Lower lobe of right lung (tissue), 2 donors: ENCODE data around the gene LRP5. TPM values are rescaled to one million over a fixed set of nuclear protein-coding genes. Genes with fewer than 3 reads are reported as not detected.

ENCODE experiments used
- ATAC-seq, 2 donors: fragments of 200-7000 bp; cut with Tn5 transposase; one replicate each; pipeline ENCODE4 v1.9.1; 2020 to 2022; ENCODE audit warnings: mild to moderate bottlenecking in 2 of 2, moderate library complexity in 2 of 2
- DNase-seq: peaks from one replicate; pipeline ENCODE4 v3.0.0-alpha.2; 2020
- H3K27ac ChIP-seq: fragments of 200-600 bp; one replicate; pipeline ENCODE4 v1.8.0; 2022
- H3K27me3 ChIP-seq: fragments of 200-600 bp; one replicate; pipeline ENCODE4 v1.8.0; 2022; ENCODE audit warnings: low read depth
- H3K36me3 ChIP-seq: fragments of 200-600 bp; one replicate; pipeline ENCODE4 v1.8.0; 2022; ENCODE audit warnings: mild to moderate bottlenecking
- H3K4me1 ChIP-seq: fragments of 200-600 bp; one replicate; pipeline ENCODE4 v1.8.0; 2022
- H3K4me3 ChIP-seq: fragments of 200-600 bp; one replicate; pipeline ENCODE4 v1.8.0; 2022; ENCODE audit warnings: mild to moderate bottlenecking
- H3K9me3 ChIP-seq: fragments of 200-600 bp; one replicate; pipeline ENCODE4 v1.8.0; 2022
- intact Hi-C: fragments of 100-400 bp; cut with DNase I; formaldehyde crosslinking; loops from one replicate; pipeline ENCODE4 v1.11.0; 2022
- total RNA-seq: library from RNA; stranded (reverse); fragmentation: NEBNext Ultra II Directional; extraction: Animal tissue kit (Norgen Biotek cat#: 25700); gene quantifications from one replicate; pipeline ENCODE4 v1.2.1, GENCODE V29; 2021
- TF ChIP-seq, protein P1 (sequence below): fragments of 200-600 bp; IDR thresholded peaks from one replicate; pipeline ENCODE4 v1.8.0; 2022; ENCODE audit warnings: antibody characterized with exemption, mild to moderate bottlenecking
- donor health status: DM: no; HTN: yes; CAD: no; lungs with severe emphysema.

Gene LRP5
- total RNA-seq, 1 donor from 2014 or later = 66.1 TPM

DNA sequence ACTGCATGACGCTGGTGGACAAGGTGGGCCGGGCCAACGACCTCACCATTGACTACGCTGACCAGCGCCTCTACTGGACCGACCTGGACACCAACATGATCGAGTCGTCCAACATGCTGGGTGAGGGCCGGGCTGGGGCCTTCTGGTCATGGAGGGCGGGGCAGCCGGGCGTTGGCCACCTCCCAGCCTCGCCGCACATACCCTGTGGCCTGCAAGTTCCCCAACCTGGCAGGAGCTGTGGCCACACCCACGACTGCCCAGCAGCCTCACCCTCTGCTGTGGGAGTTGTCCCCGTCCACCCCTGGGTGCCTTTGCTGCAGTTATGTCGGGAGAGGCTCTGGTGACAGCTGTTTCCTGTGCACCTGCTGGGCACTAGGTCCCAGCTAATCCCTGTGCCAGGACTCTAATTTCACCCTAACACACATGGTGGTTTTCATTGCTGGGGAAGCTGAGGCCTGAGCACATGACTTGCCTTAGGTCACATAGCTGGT, 99.2 kb downstream of the LRP5 start:
- peak; percentile 47 for DNase-seq
- Histone ChIP-seq H3K27me3 (no peaks in the 10 kb centered on the region), H3K27ac (no peak overlapping the region), H3K4me1 (peaks cover 12% of the 10 kb centered on the region), H3K36me3 (peaks cover 70% of the 10 kb centered on the region), H3K4me3 (no peak overlapping the region), H3K9me3 (no peaks in the 10 kb centered on the region)
- TF ChIP-seq, protein P1, sequence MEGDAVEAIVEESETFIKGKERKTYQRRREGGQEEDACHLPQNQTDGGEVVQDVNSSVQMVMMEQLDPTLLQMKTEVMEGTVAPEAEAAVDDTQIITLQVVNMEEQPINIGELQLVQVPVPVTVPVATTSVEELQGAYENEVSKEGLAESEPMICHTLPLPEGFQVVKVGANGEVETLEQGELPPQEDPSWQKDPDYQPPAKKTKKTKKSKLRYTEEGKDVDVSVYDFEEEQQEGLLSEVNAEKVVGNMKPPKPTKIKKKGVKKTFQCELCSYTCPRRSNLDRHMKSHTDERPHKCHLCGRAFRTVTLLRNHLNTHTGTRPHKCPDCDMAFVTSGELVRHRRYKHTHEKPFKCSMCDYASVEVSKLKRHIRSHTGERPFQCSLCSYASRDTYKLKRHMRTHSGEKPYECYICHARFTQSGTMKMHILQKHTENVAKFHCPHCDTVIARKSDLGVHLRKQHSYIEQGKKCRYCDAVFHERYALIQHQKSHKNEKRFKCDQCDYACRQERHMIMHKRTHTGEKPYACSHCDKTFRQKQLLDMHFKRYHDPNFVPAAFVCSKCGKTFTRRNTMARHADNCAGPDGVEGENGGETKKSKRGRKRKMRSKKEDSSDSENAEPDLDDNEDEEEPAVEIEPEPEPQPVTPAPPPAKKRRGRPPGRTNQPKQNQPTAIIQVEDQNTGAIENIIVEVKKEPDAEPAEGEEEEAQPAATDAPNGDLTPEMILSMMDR = no peak
- peak in 1 of 2 donors; percentile 14 for ATAC-seq
- intact Hi-C loops = no loop called here

DNA sequence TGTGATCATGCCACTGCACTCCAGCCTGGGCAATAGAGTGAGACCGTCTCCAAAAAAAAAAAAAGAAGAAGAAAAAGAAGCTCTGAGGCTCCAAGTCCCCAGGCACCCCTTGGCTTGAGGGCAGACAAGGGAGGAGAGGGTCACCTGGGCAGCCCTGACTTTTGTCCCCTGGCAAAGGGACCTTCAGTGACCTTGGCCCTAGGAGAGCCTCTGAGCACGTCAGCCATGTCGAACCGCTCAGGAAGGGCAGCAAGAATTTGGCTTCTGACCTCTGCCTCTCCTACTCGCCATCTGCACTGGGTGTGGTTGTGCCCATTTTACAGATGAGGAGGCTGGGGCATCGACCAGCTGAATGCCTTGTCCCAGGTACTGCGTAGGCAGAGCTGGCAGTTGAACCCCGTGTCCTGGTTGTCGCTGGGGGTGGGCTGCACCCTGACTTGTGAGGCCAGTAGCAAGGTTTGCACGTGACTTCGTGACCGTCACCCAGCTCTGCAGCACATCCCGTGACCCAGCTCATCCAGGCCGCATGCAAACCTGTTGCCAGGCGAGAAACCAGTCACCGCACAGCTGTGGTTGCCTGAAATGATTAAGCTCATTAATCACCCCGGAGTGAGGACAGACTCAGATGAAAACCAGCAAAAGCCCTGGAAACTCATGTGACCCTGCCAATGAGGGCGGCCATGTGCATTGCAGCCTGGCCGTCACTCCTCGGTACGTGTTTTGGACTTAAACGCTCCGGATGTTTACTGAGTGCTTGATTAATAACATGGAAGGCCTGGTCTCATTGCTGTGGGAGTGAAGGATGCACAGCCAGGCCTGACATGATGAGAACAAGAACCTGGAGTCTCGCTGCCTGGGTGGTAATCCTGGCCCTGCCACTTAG, 100.4 kb downstream of the LRP5 start:
- no peak overlapping the region for H3K4me3 ChIP-seq
- H3K4me1 ChIP-seq = no peaks in the 10 kb centered on the region
- ATAC-seq (no peak), DNase-seq (peak; percentile 45)
- TF ChIP-seq, protein P1 = no peak
- peak overlapping the region; percentile 31 for H3K27ac ChIP-seq
- H3K36me3 ChIP-seq = peaks cover 74% of the 10 kb centered on the region
- intact Hi-C loops = no loop called here
- H3K27me3 ChIP-seq = no peaks in the 10 kb centered on the region
- no peaks in the 10 kb centered on the region for H3K9me3 ChIP-seq

DNA sequence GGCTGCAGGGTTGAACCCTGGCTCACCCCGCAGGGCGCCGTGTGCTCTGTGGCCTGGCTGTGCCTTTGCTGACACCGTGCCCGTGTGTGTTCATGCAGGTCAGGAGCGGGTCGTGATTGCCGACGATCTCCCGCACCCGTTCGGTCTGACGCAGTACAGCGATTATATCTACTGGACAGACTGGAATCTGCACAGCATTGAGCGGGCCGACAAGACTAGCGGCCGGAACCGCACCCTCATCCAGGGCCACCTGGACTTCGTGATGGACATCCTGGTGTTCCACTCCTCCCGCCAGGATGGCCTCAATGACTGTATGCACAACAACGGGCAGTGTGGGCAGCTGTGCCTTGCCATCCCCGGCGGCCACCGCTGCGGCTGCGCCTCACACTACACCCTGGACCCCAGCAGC, 101.2 kb downstream of the LRP5 start:
- Histone ChIP-seq H3K4me1 (no peaks in the 10 kb centered on the region), H3K9me3 (no peaks in the 10 kb centered on the region), H3K27ac (peak overlapping the region; percentile 31), H3K27me3 (no peaks in the 10 kb centered on the region), H3K36me3 (peaks cover 80% of the 10 kb centered on the region), H3K4me3 (no peak overlapping the region)
- no peak for ATAC-seq
- intact Hi-C loops = no loop called here
- TF ChIP-seq, protein P1 = no peak
- peak; percentile 47 for DNase-seq

DNA sequence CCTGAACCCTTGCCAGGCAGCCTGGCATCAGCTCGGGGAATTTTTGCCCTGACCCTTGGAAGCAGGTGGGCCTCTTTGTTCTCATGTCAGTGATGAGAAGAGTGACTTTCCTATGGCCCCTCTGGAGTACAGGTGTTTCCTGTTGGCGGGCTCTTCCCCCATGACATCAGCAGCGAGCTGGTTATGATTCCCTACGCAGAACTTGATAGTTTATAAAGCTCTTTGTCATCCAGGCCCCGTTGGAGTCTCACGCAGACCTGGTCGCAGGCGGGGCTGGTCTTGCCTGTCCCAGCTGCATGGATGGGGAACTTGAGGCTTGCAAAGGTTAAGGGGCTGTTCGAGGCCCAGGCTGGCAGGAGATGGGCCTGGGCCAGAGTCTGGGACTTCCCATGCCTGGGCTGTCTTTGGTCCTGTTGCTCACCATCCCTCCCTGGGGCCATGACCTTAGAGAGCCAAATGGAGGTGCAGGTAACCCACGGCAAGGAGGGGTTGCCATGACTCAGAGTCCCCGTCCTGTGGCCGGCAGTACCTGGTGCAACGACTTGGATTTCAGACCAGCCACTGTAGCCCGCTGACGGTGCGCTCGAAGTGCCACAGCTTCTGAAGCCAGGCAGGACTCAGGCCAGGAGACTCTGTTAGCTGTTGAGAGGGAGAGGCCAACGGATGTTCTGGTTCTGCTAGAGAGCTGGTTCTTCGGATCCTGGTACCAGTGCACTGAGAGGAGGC, 102.3 kb downstream of the LRP5 start:
- DNase-seq (no peak), ATAC-seq (peak in 1 of 2 donors; percentile 25)
- TF ChIP-seq, protein P1 = no peak
- intact Hi-C loops = no loop called here
- Histone ChIP-seq H3K27ac (no peak overlapping the region), H3K9me3 (no peaks in the 10 kb centered on the region), H3K4me1 (no peaks in the 10 kb centered on the region), H3K36me3 (peaks cover 86% of the 10 kb centered on the region), H3K4me3 (no peak overlapping the region), H3K27me3 (no peaks in the 10 kb centered on the region)

DNA sequence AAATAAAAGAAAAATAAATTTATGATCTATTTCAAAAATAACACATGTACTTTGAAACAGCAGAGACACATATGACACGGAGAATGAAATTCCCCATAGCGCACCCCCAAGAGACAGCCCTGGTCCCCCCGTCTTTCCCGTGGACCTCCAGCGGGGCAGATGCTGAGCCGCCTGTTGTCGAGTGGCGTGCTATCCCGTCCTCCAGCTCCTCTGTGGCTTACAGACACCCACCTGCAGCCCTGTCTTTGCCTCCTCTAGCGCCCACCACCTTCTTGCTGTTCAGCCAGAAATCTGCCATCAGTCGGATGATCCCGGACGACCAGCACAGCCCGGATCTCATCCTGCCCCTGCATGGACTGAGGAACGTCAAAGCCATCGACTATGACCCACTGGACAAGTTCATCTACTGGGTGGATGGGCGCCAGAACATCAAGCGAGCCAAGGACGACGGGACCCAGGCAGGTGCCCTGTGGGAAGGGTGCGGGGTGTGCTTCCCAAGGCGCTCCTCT, 103.7 kb downstream of the LRP5 start:
- Histone ChIP-seq H3K9me3 (no peaks in the 10 kb centered on the region), H3K36me3 (peaks cover 79% of the 10 kb centered on the region)
- intact Hi-C loops = no loop called here

More for the DNA sequence above, 103.7 kb downstream of the LRP5 start:
- TF ChIP-seq, protein P1 = no peak
- DNase-seq (peak; percentile 45), ATAC-seq (no peak)
- Histone ChIP-seq H3K27ac (no peak overlapping the region), H3K27me3 (no peaks in the 10 kb centered on the region), H3K4me3 (no peak overlapping the region), H3K4me1 (no peaks in the 10 kb centered on the region)
